ENCODE data around the gene MCM3AP. TPM values are rescaled to one million over a fixed set of nuclear protein-coding genes. Genes with fewer than 3 reads are reported as not detected.

MCM3AP gene
- total RNA-seq, 1 experiment from 2014 or later = 88.4 TPM

DNA sequence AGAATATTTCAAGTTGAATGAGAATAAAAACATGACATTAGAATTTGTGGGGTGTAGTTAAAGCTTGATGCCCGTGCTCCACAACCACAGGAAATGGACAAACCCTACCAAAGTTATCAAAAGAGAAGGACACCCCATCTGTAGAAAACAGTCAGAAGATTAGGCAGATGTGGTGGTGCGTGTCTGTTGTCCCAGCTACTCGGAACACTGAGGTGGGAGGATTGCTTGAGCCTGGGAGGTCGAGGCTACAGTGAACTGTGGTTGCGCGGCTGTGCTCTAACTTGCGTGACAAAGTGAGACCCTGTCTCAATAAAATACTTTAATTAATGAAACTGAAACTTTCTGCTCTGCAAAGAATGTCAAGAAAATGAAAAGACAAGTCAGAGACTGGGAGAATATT, 99.7 kb downstream of the MCM3AP start:
- ATAC-seq (no peak), DNase-seq (ENCODE audit: low read depth, low spot score) (no peak)
- H3K36me3 ChIP-seq (ENCODE audit: control insufficient read depth in 1 of 2, insufficient read depth in 2 of 2, low read length in 2 of 2) = no peaks in the 10 kb centered on the region
- no peaks in the 10 kb centered on the region for H3K9me3 ChIP-seq (ENCODE audit: control insufficient read depth in 1 of 2, insufficient read depth in 1 of 2, low read depth in 1 of 2, low read length in 2 of 2)
- CTCF ChIA-PET = no interaction called here
- H3K9me2 ChIP-seq (ENCODE audit: insufficient read depth) = no peaks in the 10 kb centered on the region
- TF ChIP-seq SP1 (IDR thresholded peaks at IDR 0.05; ENCODE audit: low read depth) = no peak
- no peak for TF ChIP-seq EGR1 (IDR thresholded peaks at IDR 0.05; ENCODE audit: low read depth)
- no peak for TF ChIP-seq YY1 (IDR thresholded peaks at IDR 0.05; ENCODE audit: extremely low read depth, insufficient replicate concordance, low read depth, low read length)
- no peak for TF ChIP-seq JUND (IDR thresholded peaks at IDR 0.05)
- no peak for TF ChIP-seq SIN3A (IDR thresholded peaks at IDR 0.05; ENCODE audit: low read depth)
- TF ChIP-seq EZH2phosphoT487 (IDR thresholded peaks at IDR 0.05; ENCODE audit: borderline replicate concordance) = no peak
- TF ChIP-seq FOSL1 (IDR thresholded peaks at IDR 0.05; ENCODE audit: low read depth) = no peak
- no peak for TF ChIP-seq ZFX (IDR thresholded peaks at IDR 0.05)
- TF ChIP-seq, protein P1, sequence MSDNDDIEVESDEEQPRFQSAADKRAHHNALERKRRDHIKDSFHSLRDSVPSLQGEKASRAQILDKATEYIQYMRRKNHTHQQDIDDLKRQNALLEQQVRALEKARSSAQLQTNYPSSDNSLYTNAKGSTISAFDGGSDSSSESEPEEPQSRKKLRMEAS (IDR thresholded peaks at IDR 0.05) = no peak
- no peak for TF ChIP-seq ZNF274 (IDR thresholded peaks at IDR 0.05; ENCODE audit: low read depth, low read length)
- no peak for TF ChIP-seq CEBPB (IDR thresholded peaks at IDR 0.05; ENCODE audit: low read depth)
- no peak for TF ChIP-seq POLR2A (IDR thresholded peaks at IDR 0.05; ENCODE audit: borderline replicate concordance, extremely low read depth, insufficient read depth, insufficient read length)
- TF ChIP-seq POLR2AphosphoS5 (IDR thresholded peaks at IDR 0.05; ENCODE audit: low read depth, low read length) = no peak
- TF ChIP-seq, protein P2, sequence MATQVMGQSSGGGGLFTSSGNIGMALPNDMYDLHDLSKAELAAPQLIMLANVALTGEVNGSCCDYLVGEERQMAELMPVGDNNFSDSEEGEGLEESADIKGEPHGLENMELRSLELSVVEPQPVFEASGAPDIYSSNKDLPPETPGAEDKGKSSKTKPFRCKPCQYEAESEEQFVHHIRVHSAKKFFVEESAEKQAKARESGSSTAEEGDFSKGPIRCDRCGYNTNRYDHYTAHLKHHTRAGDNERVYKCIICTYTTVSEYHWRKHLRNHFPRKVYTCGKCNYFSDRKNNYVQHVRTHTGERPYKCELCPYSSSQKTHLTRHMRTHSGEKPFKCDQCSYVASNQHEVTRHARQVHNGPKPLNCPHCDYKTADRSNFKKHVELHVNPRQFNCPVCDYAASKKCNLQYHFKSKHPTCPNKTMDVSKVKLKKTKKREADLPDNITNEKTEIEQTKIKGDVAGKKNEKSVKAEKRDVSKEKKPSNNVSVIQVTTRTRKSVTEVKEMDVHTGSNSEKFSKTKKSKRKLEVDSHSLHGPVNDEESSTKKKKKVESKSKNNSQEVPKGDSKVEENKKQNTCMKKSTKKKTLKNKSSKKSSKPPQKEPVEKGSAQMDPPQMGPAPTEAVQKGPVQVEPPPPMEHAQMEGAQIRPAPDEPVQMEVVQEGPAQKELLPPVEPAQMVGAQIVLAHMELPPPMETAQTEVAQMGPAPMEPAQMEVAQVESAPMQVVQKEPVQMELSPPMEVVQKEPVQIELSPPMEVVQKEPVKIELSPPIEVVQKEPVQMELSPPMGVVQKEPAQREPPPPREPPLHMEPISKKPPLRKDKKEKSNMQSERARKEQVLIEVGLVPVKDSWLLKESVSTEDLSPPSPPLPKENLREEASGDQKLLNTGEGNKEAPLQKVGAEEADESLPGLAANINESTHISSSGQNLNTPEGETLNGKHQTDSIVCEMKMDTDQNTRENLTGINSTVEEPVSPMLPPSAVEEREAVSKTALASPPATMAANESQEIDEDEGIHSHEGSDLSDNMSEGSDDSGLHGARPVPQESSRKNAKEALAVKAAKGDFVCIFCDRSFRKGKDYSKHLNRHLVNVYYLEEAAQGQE (IDR thresholded peaks at IDR 0.05; ENCODE audit: low read depth) = no peak
- no peaks in the 10 kb centered on the region for H3K27me3 ChIP-seq (ENCODE audit: insufficient read depth, low read length)
- no peak overlapping the region for H3K9ac ChIP-seq (ENCODE audit: low read length)
- RAD21 ChIA-PET (ENCODE audit: low non-redundant PET in 1 of 2, low total read pairs in 2 of 2, uncharacterized antibody in 2 of 2, unreplicated experiment in 2 of 2) = no interaction called here
- BruUV-seq (replicated peaks) = no TSS peak
- H3K79me2 ChIP-seq (ENCODE audit: insufficient read depth, low read length) = no peaks in the 10 kb centered on the region
- peaks cover 14 to 19% of the 10 kb centered on the region in 2 experiments for H3K4me1 ChIP-seq (ENCODE audit: control insufficient read depth in 1 of 2, insufficient read depth in 2 of 2, low read length in 2 of 2)
- H3K4me3 ChIP-seq (replicated peaks in 1 of 2; ENCODE audit: low read depth in 1 of 2, low read length in 2 of 2) = no peak overlapping the region
- no peak overlapping the region for H3K27ac ChIP-seq (ENCODE audit: low read depth, low read length)
- no peak overlapping the region for H3K4me2 ChIP-seq (ENCODE audit: low read length)
- H4K20me1 ChIP-seq (ENCODE audit: insufficient read depth) = no peaks in the 10 kb centered on the region
- POLR2A ChIA-PET = no interaction called here
- H2AFZ ChIP-seq (ENCODE audit: low read depth, low read length, poor library complexity, severe bottlenecking) = no peak overlapping the region
- intact Hi-C loops (cut with micrococcal nuclease) = no loop called here

Other genes with a start within 250 kb of the MCM3AP start
- 87.0 TPM for gene COL6A2, start 187.5 kb downstream of the MCM3AP start, total RNA-seq (2021; ENCODE audit: unreplicated experiment)
- 2.5 TPM for gene FTCD, start 130.0 kb downstream of the MCM3AP start, total RNA-seq (2021; ENCODE audit: unreplicated experiment)
- gene SPATC1L, start 101.2 kb downstream of the MCM3AP start, total RNA-seq (2021; ENCODE audit: unreplicated experiment) = 1.3 TPM
- 44.7 TPM for gene LSS, start 56.8 kb downstream of the MCM3AP start, total RNA-seq (2021; ENCODE audit: unreplicated experiment)
- gene YBEY, start 731 bp upstream of the MCM3AP start, total RNA-seq (2021; ENCODE audit: unreplicated experiment) = 31.5 TPM
- gene C21orf58, start 38.3 kb upstream of the MCM3AP start, total RNA-seq (2021; ENCODE audit: unreplicated experiment) = 10.8 TPM
- gene PCNT, start 38.5 kb upstream of the MCM3AP start, total RNA-seq (2021; ENCODE audit: unreplicated experiment) = 43.6 TPM
- gene DIP2A, start 173.3 kb upstream of the MCM3AP start, total RNA-seq (2021; ENCODE audit: unreplicated experiment) = 39.9 TPM